ENCODE measurements around the gene ZNF17.

DNA sequence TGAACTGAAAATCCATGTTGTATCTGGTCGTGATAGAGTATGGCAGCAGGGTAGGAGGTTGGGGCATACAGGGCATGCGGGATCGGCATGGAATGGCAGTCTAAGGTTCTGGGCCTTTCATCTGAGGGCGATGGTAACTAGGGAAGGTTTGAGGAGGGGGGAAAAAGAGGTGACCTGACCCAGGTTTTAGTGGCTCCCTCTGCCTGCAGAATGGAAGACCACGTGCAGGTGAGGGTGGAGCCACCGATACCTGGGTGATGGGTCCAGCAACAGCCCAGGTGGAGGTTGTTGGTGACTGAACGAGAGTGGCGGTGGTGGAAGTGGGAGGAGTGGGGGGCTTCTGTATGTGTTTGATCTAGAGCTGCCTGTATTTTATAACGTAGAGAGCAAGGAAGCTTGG is 28.0 kb downstream of the ZNF17 start:
- TF ChIP-seq, protein P1, sequence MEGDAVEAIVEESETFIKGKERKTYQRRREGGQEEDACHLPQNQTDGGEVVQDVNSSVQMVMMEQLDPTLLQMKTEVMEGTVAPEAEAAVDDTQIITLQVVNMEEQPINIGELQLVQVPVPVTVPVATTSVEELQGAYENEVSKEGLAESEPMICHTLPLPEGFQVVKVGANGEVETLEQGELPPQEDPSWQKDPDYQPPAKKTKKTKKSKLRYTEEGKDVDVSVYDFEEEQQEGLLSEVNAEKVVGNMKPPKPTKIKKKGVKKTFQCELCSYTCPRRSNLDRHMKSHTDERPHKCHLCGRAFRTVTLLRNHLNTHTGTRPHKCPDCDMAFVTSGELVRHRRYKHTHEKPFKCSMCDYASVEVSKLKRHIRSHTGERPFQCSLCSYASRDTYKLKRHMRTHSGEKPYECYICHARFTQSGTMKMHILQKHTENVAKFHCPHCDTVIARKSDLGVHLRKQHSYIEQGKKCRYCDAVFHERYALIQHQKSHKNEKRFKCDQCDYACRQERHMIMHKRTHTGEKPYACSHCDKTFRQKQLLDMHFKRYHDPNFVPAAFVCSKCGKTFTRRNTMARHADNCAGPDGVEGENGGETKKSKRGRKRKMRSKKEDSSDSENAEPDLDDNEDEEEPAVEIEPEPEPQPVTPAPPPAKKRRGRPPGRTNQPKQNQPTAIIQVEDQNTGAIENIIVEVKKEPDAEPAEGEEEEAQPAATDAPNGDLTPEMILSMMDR (conservative IDR thresholded peaks at IDR 0.05; ENCODE audit: low read length): no peak
- no peak for TF ChIP-seq EZH2phosphoT487 (IDR thresholded peaks at IDR 0.05; ENCODE audit: borderline replicate concordance, low read depth, low read length)

Data from OCI-LY7 (cell line).